ENCODE results near the gene ASXL1.
A peak's percentile ranks its signal among the peaks of the same experiment; 100 is the strongest.

Gene ASXL1

DNA sequence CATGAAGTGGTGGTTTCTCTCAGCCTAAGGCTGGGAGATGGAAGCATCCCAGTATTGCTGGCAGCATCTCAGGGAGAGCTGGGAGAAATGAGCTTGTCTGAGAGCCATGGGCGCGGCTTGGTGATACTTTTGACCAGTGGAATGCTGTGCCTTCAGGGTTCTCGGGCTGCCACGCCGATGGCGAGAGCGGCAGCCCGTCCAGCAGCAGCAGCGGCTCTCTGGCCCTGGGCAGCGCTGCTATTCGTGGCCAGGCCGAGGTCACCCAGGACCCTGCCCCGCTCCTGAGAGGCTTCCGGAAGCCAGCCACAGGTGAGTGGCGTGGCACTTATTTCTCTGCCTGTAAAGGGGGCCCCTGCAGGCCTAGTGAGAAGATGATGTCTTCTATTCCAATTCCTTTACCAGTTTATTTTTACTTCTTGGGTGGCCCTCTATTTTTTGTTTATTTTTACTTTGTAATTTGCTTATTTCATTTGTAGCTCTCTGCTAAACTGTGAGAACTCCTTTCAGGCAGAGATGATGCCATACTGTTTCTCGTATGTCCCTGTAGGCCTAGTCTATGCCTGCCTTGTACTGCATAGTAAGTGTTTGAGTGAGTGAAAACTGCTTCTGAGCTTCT is 71.7 kb downstream of the ASXL1 start:
- H3K4me3 ChIP-seq, result no peak overlapping the region
- no peak overlapping the region for H3K27ac ChIP-seq
- no peaks in the 10 kb centered on the region for H3K9me3 ChIP-seq (replicated peaks in 1 of 11)
- peaks cover 46 to 95% (median 72%) of the 10 kb centered on the region in 11 experiments; a peak in 21 of 22 replicates for H4K20me1 ChIP-seq
- H3K27me3 ChIP-seq, result no peaks in the 10 kb centered on the region
- peaks cover 80 to 100% (median 96%) of the 10 kb centered on the region in 11 experiments for H3K36me3 ChIP-seq
- H3K4me2 ChIP-seq, result no peak overlapping the region
- H3K4me1 ChIP-seq, result no peaks in the 10 kb centered on the region
- no peak for TF ChIP-seq Cebpa-rat (IDR thresholded peaks at IDR 0.05)
- no peak overlapping the region for H3K9ac ChIP-seq

DNA sequence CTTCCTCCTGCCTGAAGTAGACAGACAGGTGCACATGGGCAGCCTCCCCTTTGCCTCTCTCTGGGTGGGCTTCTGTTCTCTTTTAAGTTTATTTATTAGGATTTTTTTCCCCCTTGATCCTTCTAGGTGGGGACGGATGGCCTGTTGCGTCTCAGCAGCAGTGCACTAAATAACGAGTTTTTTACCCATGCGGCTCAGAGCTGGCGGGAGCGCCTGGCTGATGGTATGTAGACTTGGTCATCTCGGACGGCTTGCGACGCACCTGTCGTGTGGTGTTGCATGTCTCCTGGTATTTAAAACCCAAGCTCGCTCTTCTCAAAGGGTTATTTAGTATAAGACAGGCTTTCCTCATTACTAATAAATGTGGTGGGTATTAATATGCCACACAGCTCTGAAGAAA is 73.3 kb downstream of the ASXL1 start:
- Histone ChIP-seq H3K27me3 (no peaks in the 10 kb centered on the region), H3K4me1 (peaks cover 0 to 8% (median 2%) of the 10 kb centered on the region in 10 experiments; a peak in 8 of 20 replicates), H3K36me3 (peaks cover 96 to 100% (median 99%) of the 10 kb centered on the region in 11 experiments), H3K4me3 (no peak overlapping the region), H3K4me2 (no peak overlapping the region), H4K20me1 (peaks cover 39 to 95% (median 74%) of the 10 kb centered on the region in 11 experiments; a peak in 21 of 22 replicates), H3K9ac (no peak overlapping the region), H3K27ac (no peak overlapping the region), H3K9me3 (replicated peaks in 1 of 11) (no peaks in the 10 kb centered on the region)
- TF ChIP-seq Cebpa-rat (IDR thresholded peaks at IDR 0.05), result no peak

DNA sequence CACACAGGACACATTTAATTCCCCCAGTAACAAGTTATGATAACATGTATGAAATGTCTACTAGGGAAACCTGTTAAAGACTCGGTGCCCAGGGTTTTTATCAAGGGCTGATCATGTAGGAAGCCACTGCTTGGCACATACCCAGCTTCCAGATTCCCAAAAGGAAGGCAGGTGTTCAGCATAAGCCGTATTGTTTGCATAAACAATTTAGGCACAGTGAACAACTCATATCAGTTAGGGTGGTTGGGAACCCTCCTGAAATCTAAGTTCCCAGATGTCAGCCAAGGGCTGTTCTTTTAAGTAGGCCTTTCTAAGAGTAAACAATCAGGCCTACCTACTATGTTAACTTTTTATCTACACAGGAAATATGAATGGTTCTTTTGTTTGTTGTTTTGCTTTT is 74.1 kb downstream of the ASXL1 start:
- H3K27me3 ChIP-seq, result no peaks in the 10 kb centered on the region
- no peak overlapping the region for H3K4me3 ChIP-seq
- H3K36me3 ChIP-seq, result peaks cover 98 to 100% (median 99%) of the 10 kb centered on the region in 11 experiments
- TF ChIP-seq Cebpa-rat (IDR thresholded peaks at IDR 0.05), result no peak
- no peaks in the 10 kb centered on the region for H3K9me3 ChIP-seq (replicated peaks in 1 of 11)
- peaks cover under 1 to 16% (median 11%) of the 10 kb centered on the region in 10 experiments; a peak in 17 of 20 replicates for H3K4me1 ChIP-seq
- H3K4me2 ChIP-seq, result no peak overlapping the region
- H3K9ac ChIP-seq, result no peak overlapping the region
- H4K20me1 ChIP-seq, result peaks cover 41 to 95% (median 75%) of the 10 kb centered on the region in 11 experiments; a peak in 21 of 22 replicates
- no peak overlapping the region for H3K27ac ChIP-seq

DNA sequence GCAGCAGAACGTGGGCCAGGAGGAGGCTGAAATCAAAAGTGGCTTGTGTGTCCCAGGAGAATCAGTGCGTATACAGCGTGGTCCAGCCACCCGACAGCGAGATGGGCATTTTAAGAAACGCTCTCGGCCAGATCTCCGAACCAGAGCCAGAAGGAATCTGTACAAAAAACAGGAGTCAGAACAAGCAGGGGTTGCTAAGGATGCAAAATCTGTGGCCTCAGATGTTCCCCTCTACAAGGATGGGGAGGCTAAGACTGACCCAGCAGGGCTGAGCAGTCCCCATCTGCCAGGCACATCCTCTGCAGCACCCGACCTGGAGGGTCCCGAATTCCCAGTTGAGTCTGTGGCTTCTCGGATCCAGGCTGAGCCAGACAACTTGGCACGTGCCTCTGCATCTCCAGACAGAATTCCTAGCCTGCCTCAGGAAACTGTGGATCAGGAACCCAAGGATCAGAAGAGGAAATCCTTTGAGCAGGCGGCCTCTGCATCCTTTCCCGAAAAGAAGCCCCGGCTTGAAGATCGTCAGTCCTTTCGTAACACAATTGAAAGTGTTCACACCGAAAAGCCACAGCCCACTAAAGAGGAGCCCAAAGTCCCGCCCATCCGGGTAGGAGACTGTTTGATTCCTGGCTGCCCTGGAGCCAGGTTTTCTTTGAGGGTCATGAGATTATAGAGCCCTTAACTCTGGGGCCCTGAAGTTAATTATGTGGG is 75.3 kb downstream of the ASXL1 start:
- H4K20me1 ChIP-seq, result peaks cover 41 to 95% (median 77%) of the 10 kb centered on the region in 11 experiments; a peak in 21 of 22 replicates
- TF ChIP-seq Cebpa-rat (IDR thresholded peaks at IDR 0.05), result no peak
- no peaks in the 10 kb centered on the region for H3K27me3 ChIP-seq
- H3K9me3 ChIP-seq (replicated peaks in 1 of 11), result no peaks in the 10 kb centered on the region
- H3K4me3 ChIP-seq, result no peak overlapping the region
- H3K36me3 ChIP-seq, result peaks cover 97 to 100% (median 99%) of the 10 kb centered on the region in 11 experiments
- H3K4me1 ChIP-seq, result peaks cover 7 to 28% (median 22%) of the 10 kb centered on the region in 10 experiments; a peak in 18 of 20 replicates
- H3K27ac ChIP-seq, result no peak overlapping the region
- no peak overlapping the region for H3K9ac ChIP-seq
- no peak overlapping the region for H3K4me2 ChIP-seq

DNA sequence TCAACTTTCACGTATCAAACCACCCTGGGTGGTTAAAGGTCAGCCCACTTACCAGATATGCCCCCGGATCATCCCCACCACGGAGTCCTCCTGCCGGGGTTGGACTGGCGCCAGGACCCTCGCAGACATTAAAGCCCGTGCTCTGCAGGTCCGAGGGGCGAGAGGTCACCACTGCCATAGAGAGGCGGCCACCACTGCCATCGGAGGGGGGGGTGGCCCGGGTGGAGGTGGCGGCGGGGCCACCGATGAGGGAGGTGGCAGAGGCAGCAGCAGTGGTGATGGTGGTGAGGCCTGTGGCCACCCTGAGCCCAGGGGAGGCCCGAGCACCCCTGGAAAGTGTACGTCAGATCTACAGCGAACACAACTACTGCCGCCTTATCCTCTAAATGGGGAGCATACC is 76.3 kb downstream of the ASXL1 start:
- H3K27ac ChIP-seq, result no peak overlapping the region
- peaks cover 91 to 99% (median 92%) of the 10 kb centered on the region in 11 experiments for H3K36me3 ChIP-seq
- no peak overlapping the region for H3K4me3 ChIP-seq
- no peak overlapping the region for H3K9ac ChIP-seq
- no peaks in the 10 kb centered on the region for H3K27me3 ChIP-seq
- peaks cover 17 to 37% (median 32%) of the 10 kb centered on the region in 10 experiments; a peak in 19 of 20 replicates for H3K4me1 ChIP-seq
- H4K20me1 ChIP-seq, result peaks cover 45 to 95% (median 82%) of the 10 kb centered on the region in 11 experiments; a peak in 21 of 22 replicates
- H3K9me3 ChIP-seq (replicated peaks in 1 of 11), result no peaks in the 10 kb centered on the region
- no peak for TF ChIP-seq Cebpa-rat (IDR thresholded peaks at IDR 0.05)
- H3K4me2 ChIP-seq, result no peak overlapping the region

DNA sequence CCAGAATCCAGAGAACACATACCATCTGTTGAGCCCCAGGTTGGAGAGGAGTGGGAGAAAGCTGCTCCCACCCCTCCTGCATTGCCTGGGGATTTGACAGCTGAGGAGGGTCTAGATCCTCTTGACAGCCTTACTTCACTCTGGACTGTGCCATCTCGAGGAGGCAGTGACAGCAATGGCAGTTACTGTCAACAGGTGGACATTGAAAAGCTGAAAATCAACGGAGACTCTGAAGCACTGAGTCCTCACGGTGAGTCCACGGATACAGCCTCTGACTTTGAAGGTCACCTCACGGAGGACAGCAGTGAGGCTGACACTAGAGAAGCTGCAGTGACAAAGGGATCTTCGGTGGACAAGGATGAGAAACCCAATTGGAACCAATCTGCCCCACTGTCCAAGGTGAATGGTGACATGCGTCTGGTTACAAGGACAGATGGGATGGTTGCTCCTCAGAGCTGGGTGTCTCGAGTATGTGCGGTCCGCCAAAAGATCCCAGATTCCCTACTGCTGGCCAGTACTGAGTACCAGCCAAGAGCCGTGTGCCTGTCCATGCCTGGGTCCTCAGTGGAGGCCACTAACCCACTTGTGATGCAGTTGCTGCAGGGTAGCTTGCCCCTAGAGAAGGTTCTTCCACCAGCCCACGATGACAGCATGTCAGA is 77.4 kb downstream of the ASXL1 start:
- Histone ChIP-seq H3K9ac (no peak overlapping the region), H3K27me3 (no peaks in the 10 kb centered on the region), H3K4me1 (peaks cover 18 to 49% (median 44%) of the 10 kb centered on the region in 10 experiments; a peak in 19 of 20 replicates), H3K36me3 (peaks cover 79 to 97% (median 87%) of the 10 kb centered on the region in 11 experiments), H3K27ac (no peak overlapping the region), H4K20me1 (peaks cover 47 to 99% (median 89%) of the 10 kb centered on the region in 11 experiments; a peak in 21 of 22 replicates), H3K4me2 (no peak overlapping the region), H3K4me3 (no peak overlapping the region), H3K9me3 (replicated peaks in 1 of 11) (no peaks in the 10 kb centered on the region)
- no peak for TF ChIP-seq Cebpa-rat (IDR thresholded peaks at IDR 0.05)

DNA sequence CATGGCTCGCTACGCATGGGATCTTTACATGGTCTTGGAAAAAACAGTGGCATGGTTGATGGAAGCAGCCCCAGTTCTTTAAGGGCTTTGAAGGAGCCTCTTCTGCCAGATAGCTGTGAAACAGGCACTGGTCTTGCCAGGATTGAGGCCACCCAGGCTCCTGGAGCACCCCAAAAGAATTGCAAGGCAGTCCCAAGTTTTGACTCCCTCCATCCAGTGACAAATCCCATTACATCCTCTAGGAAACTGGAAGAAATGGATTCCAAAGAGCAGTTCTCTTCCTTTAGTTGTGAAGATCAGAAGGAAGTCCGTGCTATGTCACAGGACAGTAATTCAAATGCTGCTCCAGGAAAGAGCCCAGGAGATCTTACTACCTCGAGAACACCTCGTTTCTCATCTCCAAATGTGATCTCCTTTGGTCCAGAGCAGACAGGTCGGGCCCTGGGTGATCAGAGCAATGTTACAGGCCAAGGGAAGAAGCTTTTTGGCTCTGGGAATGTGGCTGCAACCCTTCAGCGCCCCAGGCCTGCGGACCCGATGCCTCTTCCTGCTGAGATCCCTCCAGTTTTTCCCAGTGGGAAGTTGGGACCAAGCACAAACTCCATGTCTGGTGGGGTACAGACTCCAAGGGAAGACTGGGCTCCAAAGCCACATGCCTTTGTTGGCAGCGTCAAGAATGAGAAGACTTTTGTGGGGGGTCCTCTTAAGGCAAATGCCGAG is 78.2 kb downstream of the ASXL1 start:
- peaks cover 18 to 56% (median 48%) of the 10 kb centered on the region in 10 experiments; a peak in 19 of 20 replicates for H3K4me1 ChIP-seq
- TF ChIP-seq Cebpa-rat (IDR thresholded peaks at IDR 0.05), result no peak
- peak overlapping the region in 6 of 11 experiments; percentile 37 to 75 (median 62); a peak in 5 of 22 replicates for H3K4me2 ChIP-seq
- no peak overlapping the region for H3K4me3 ChIP-seq
- no peak overlapping the region for H3K9ac ChIP-seq
- H3K36me3 ChIP-seq, result peaks cover 76 to 97% (median 87%) of the 10 kb centered on the region in 11 experiments
- no peaks in the 10 kb centered on the region for H3K9me3 ChIP-seq (replicated peaks in 1 of 11)
- no peaks in the 10 kb centered on the region for H3K27me3 ChIP-seq
- peaks cover 50 to 100% (median 94%) of the 10 kb centered on the region in 11 experiments; a peak in 21 of 22 replicates for H4K20me1 ChIP-seq
- H3K27ac ChIP-seq, result no peak overlapping the region

DNA sequence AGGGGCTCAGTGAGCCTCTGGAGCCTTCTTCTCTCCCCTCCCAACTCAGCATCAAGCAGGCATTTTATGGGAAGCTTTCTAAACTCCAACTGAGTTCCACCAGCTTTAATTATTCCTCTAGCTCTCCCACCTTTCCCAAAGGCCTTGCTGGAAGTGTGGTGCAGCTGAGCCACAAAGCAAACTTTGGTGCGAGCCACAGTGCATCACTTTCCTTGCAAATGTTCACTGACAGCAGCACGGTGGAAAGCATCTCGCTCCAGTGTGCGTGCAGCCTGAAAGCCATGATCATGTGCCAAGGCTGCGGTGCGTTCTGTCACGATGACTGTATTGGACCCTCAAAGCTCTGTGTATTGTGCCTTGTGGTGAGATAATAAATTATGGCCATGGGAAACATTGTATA is 78.8 kb downstream of the ASXL1 start:
- no peak for TF ChIP-seq Cebpa-rat (IDR thresholded peaks at IDR 0.05)
- Histone ChIP-seq H3K4me2 (peak overlapping the region in 8 of 11 experiments; percentile 37 to 75 (median 62); a peak in 14 of 22 replicates), H3K9me3 (replicated peaks in 1 of 11) (no peaks in the 10 kb centered on the region), H3K4me3 (no peak overlapping the region), H3K9ac (no peak overlapping the region), H3K27me3 (no peaks in the 10 kb centered on the region), H3K36me3 (peaks cover 76 to 97% (median 87%) of the 10 kb centered on the region in 11 experiments), H3K4me1 (peaks cover 18 to 62% (median 51%) of the 10 kb centered on the region in 10 experiments; a peak in 19 of 20 replicates), H4K20me1 (peaks cover 56 to 100% (median 95%) of the 10 kb centered on the region in 11 experiments; a peak in 21 of 22 replicates), H3K27ac (no peak overlapping the region)

Data from BLaER1 treated with 17β-estradiol and CSF1 and Interleukin-3, amounts not matched to agents 10 nM and 100 nM (cell line).